A673 (cell line): ENCODE measurements around the gene CCL28.

Experiments
- CTCF ChIP-seq: fragments of 300-800, 200-600 bp; sonication (generic); conservative IDR thresholded peaks from 2 replicates; pipeline ENCODE4 v1.5.1; 2017; ENCODE audit warnings: low read depth, mild to moderate bottlenecking, antibody characterized with exemption, low read length, moderate library complexity, mixed read lengths
- EZH2 ChIP-seq: fragments of 200-600 bp; sonication (generic); IDR thresholded peaks from 2 replicates; pipeline ENCODE4 v1.6.1; 2017; ENCODE audit warnings: borderline replicate concordance, low read depth, mild to moderate bottlenecking, mixed read lengths, antibody characterized with exemption, low read length; ENCODE audit not compliant: poor library complexity, severe bottlenecking

- TF ChIP-seq EZH2 (no peak), CTCF (peak; percentile 96)
Observed at GRCh38 chr5:43389679-43390329, 22.4 kb downstream of the CCL28 start.
